CD4-positive, alpha-beta T cell treated with Interleukin-17A for 1 hour (primary cell): ENCODE data around the gene GADD45GIP1.
A peak's percentile ranks its signal among the peaks of the same experiment; 100 is the strongest.
"Not testable (repeated sequence)": the region's sequence is repeated elsewhere in the genome, so short reads cannot be mapped to it uniquely, and the experiment has no call there.

Experiments
- DNase-seq: peaks from one replicate; pipeline ENCODE4 v3.0.0-alpha.2; 2020

Gene GADD45GIP1

GRCh38 chr19:12938779-12939601 lies 18.0 kb downstream of the GADD45GIP1 start:
- peak; percentile 59 for DNase-seq

DNA sequence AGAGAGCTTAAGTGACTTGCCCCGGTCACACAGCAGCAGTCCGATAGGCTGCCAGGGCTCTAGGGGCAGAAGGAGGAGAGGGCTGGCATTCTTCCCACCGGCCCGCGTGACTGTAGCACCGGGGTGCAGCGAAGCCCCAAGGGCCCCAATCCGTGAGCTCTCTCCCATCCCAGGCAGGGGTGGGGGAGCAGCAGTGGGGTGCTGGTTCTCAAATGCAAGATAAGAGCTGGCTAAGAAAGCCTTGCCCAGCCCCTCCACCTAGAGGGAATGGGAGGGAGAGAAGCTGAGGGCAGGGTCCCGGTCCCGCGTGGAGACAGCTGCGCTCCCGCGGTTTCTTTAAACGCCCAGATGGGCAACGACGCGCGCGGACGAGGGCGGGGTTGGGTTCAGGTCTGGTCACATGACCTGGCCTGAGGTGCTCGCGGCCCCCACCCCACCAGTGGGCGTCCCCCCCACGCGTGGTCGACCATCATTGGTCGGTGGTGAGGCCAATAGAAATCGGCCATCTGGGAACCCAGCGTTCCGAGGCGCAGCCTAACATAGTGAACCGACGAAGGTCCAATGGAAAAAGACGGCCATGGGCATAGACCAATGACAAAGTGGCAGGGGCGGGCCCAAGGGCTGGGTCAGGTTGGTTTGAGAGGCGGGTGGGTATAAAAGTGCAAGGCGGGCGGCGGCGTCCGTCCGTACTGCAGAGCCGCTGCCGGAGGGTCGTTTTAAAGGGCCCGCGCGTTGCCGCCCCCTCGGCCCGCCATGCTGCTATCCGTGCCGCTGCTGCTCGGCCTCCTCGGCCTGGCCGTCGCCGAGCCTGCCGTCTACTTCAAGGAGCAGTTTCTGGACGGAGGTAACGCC lies 18.9 kb downstream of the GADD45GIP1 start, which contains the start of gene CALR:
Gene CALR, plus strand, starts transcription at position 683 of the 852 bp plus-strand sequence. Its CDS starts 71 bp downstream, at position 754.
- DNase-seq: peak; percentile 100

DNA sequence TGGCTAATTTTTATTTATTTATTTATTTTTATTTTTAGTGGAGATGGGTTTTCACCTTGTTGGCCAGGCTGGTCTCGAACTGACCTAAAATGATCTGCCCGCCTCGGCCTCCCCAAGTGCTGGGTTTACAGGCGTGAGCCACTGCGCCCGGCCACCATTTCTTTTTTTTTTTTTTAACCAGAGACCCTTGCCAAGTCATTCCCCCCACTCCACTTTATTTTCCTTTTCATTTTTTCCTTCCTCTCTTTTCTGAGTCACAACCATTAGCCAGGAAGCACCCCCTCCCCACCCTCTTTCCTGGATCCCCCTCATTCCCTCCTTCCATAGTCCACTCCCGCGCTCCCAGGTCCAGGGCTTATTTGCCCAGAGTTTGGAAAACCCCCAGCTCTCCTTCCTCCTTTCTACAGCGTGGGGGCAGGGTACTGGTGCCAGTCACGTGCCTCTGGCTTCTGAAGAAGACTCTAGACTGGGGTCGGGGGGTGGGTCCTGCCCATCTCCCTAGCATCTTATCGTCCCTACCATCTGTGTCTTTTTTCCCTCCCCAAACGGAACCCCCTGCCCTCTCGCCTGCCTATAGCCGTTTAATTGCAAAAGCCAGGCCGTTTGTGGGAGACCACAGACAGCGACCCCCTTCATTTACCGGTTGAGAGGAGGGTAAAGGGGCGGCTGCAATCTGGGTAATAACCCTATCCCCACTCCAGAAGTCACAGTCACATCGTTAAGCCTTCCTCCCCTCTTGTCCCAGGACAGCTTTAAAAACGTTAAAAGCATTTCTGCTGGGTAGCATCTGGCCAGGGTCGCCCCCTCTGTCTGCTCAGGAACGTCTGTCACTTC lies 19.7 kb downstream of the GADD45GIP1 start:
- DNase-seq: no peak

DNA sequence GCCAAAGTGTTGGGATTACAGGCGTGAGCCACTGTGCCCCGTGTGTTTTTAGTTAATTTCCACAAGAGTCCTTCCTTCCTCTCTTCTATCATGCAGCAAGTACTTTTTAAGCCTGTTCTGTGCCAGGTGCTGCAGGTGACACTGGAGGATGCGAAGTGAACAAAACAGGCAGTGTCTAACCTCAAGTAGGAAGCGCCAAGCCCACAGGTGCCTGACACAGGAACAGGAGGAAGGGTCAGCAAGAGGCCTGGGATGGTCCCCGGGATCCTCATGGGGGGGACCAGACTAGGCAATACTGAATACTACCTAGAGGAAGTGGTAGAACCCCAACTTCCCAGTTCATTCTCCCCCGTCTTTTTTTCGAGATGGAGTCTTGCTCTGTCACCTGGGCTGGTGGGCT lies 20.4 kb downstream of the GADD45GIP1 start:
- DNase-seq: no peak

DNA sequence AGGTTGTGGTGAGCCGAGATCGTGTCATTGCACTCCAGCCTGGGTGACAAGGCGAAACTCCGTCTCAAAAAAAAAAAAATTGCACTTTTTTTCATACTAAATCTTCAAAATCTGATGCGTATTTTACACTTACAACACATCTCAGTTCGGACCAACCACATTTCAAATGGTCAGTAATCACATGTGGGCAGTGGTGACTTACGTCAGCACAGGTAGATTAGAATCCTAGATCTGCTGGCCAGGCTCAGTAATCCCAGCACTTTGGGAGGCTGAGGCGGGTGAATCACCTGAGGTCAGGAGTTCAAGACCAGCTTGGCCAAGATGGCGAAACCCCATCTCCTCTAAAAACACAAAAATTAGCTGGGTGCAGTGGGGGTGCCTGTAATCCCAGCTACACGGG lies 22.0 kb downstream of the GADD45GIP1 start:
- DNase-seq: no peak

DNA sequence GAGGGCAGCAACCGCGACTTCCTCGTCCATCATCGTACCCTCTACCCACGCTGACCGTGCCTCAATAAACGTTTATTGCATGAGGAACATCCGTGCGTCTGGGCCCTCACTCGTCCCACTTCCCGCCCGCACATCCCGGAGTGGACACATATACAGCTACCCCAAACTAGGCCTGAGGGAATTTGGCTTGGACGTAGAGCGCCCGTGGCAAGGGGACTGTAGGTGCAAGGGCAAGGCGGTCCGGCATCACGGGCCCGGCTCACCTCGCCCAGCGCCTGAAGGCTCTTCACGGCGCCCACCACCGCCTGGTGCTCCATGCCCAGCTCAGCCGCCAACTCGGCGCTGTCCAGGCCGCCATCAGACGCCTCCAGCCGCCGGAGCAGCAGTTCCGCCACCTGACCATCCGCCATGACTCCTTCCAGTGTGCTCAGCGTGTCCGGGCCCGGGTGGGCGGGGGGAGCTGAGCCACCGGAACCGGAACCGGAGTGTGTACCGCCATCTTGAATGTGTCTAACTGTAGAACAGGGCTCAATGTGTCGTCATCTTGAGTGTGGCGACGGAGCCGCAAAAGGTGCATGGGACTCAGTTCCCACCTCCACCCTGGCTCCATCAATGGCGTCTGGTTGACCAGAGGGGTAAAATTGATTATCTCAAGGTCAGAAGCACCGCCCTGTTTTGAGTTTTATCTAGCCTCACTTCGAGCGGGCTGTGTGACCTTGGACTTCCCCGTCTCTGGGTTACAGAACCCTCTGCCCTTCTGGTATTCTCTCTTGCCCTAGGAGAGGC lies 23.5 kb downstream of the GADD45GIP1 start, which contains the start of gene FARSA:
Gene FARSA, minus strand, starts transcription at position 425 of the 786 bp plus-strand sequence. Its CDS starts 15 bp downstream, at position 410.
- peak; percentile 91 for DNase-seq

- DNase-seq: no peak
These were observed 24.4 kb downstream of the GADD45GIP1 start for GRCh38 chr19:12932392-12933286.

GRCh38 chr19:12930002-12930645 lies 26.9 kb downstream of the GADD45GIP1 start:
- DNase-seq: no peak

DNA sequence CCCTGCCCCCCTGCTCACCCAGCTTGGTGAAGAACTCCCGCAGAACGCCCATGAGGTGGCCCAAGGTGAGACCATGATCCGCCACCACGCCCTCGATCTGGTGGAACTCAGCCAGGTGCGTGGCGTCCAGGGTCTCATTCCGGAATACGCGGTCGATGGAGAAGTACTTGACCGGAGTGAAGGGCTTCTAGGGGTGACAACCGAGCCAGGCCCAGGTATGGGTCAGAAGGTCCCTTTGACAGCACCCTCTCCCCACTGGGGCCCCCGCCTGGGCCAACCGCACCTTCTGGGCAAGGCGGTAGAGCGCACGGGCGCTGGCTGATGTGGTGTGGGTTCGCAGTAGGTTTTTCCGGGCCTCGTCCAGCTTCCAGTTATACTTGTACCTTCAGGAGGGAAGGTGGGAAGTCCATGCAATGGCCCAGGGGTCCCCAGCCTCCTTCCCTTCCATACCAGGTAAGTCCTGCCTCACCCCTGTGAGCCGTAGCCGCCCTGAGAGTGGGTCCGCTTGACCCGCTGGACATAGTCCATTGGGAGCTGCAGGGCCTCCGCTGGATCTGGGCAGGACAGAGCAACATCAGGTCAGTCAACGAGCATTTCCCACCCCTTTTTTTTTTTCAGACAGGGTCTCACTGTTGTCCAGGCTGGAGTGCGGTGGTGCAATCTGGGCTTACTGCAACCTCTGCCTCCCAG lies 32.3 kb downstream of the GADD45GIP1 start:
- DNase-seq: no peak

- DNase-seq: no peak
These were observed 34.1 kb downstream of the GADD45GIP1 start for GRCh38 chr19:12922959-12923358.

DNA sequence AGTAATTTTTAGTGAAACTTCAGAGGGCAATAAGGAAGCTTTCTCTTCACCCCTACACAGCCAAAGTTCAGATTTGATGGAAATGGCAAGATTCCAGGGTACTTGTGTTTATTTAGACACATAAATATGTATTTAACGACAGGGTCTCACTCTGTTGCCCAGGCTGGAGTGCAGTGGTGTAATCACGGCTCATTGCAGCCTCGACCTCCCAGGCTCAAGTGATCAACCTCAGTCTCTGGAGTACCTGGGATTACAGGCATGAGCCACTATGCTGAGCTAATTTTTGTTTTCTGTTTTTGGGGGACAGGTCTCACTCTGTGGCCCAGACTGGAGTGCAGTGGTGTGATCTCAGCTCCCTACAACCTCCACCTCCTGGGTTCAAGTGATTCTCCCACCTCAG lies 36.0 kb downstream of the GADD45GIP1 start:
- no peak for DNase-seq

GRCh38 chr19:12918253-12918652 lies 38.8 kb downstream of the GADD45GIP1 start:
- DNase-seq: no peak

GRCh38 chr19:12915860-12916259 lies 41.2 kb downstream of the GADD45GIP1 start:
- not testable (repeated sequence) for DNase-seq

GRCh38 chr19:12913851-12914690 lies 43.0 kb downstream of the GADD45GIP1 start:
- peak; percentile 70 for DNase-seq

DNA sequence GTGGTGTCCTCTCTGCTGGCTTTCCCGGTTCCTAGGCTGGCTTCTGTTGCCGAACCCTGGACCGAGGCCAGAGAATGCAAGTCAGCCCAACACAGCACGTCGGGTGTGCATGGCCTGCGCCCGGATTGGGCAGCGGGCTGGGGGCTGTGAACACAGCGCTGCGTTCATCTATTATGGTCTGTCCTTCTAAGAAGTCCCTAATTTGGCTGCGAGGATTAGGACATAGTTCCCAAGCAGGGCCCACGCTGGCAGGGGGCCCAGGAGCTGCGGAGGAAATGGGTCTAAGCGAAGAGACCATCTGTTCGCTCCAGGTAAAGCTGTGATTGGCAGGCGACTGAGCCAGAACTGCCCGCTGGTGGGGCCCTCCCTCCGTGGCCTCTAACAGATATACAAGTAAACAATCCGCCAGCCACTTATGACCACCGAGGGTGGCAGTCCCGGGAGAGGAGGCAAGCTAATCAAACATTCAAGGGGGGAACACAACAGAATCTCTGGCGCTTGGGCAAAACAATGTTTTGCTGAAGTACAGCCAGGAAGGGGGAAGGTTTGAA lies 43.9 kb downstream of the GADD45GIP1 start:
- DNase-seq: no peak

- DNase-seq: no peak
These were observed 44.5 kb downstream of the GADD45GIP1 start for GRCh38 chr19:12912571-12912970.

DNA sequence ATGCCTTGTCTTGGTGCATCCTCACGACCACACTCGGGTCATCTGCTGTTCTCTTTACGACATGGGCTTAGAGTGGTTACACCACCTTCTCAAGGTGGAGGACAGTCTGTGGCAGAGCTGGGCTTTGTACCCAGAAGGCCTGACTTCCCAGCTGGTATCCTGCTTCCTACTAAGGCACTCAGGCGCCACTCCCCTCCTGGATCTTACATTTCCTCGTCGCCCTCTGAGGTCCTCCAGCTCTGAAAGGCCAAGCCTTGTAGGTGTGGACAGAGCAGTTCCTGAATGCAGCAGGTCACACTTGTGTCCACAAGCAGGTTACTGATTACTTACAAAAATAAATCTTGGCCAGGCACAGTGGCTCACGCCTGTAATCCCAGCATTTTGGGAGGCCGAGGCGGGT lies 49.9 kb downstream of the GADD45GIP1 start:
- no peak for DNase-seq
